Hippocampal formation (tissue), 2 donors: ENCODE results near the gene RTN3.

ENCODE experiments used
- DNase-seq, 2 donors: peaks; one replicate each; lab custom pipeline; 2025; lab: John Stamatoyannopoulos, UW

RTN3 gene

DNA sequence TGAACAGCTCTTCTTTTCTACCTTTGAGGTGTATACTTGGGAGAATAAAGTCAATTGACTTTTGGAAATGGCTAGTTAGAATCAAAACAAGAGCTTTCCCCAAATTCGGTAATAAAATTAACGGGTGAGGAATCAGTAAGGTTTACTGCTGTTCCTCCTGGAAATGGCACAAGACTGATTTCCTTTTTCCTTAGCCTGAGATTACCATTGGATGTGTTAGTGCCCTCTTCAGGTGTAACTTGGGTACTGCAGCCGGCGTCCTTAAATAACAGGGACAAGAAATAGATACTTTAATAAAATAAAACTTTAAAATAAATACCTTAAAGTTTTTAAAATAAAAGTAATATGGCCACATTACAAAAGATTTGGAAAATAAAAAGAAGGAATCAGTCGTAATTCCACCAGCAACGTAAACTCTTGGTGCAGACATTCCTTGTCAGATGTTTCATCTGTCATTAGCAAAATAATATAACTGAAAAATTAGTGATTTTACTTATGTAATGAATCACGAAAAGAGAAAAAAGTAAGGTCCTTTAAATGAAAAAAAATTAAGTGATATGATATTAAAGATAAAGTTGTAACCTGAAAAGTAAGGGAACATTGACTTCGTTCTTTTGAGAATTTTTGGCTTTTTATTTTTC lies 57.5 kb downstream of the RTN3 start:
- peak; percentile 59 to 80 for DNase-seq

GRCh38 chr11:63745304-63746170 lies 64.2 kb downstream of the RTN3 start:
- no peak for DNase-seq

- no peak for DNase-seq
These were observed 65.7 kb downstream of the RTN3 start for GRCh38 chr11:63747011-63747410.

GRCh38 chr11:63749624-63750023 lies 68.3 kb downstream of the RTN3 start:
- no peak for DNase-seq

GRCh38 chr11:63756919-63757761 lies 75.8 kb downstream of the RTN3 start:
- no peak for DNase-seq

GRCh38 chr11:63760487-63761079 lies 79.3 kb downstream of the RTN3 start:
- DNase-seq: no peak

GRCh38 chr11:63761188-63761587 lies 79.9 kb downstream of the RTN3 start:
- no peak for DNase-seq

DNA sequence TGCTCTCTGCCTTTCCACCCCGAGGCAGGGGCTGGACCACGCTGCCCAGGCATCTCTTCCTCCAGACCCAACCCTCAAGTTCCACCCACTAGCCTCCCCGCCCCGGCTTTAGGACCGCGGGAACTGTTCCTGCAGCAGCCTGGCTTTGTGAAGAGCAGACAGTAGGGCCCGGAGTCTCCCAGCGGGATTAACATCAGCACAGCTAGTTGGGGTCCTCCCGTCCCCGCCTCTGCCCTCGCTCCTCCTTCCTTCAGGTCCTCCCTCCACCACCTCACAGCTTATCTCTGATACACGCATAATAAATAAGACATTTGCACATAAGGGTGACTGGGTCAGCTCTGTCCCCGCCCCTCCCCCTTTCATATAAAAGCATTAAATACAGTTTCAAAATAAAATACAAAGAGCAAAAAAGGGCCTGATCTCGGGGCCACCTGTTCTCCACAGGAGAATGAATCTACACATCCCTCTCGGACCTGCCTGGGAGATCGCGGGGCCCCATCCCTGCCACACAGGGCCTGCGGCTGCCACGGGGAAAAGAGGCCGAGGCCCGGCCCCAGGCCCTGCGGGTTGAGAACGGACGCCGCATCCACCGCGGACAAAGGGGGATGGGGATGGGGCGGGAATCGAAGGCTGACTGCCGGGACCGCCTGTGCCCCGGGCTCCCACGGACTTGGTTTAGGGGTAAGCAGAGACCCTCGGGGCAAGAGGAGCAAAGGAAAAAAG lies 80.8 kb downstream of the RTN3 start:
- no peak for DNase-seq

- peak in 1 of 2 donors; percentile 49 for DNase-seq
These were observed 81.6 kb downstream of the RTN3 start for GRCh38 chr11:63762654-63763495.

- DNase-seq: no peak
These were observed 82.4 kb downstream of the RTN3 start for GRCh38 chr11:63763496-63764339.

- no peak for DNase-seq
These were observed 83.0 kb downstream of the RTN3 start for GRCh38 chr11:63764340-63764678.

GRCh38 chr11:63764679-63765647 lies 83.7 kb downstream of the RTN3 start:
- no peak for DNase-seq

GRCh38 chr11:63765688-63766241 lies 84.5 kb downstream of the RTN3 start:
- DNase-seq: no peak

- DNase-seq: no peak
These were observed 85.4 kb downstream of the RTN3 start for GRCh38 chr11:63766531-63767235.

DNA sequence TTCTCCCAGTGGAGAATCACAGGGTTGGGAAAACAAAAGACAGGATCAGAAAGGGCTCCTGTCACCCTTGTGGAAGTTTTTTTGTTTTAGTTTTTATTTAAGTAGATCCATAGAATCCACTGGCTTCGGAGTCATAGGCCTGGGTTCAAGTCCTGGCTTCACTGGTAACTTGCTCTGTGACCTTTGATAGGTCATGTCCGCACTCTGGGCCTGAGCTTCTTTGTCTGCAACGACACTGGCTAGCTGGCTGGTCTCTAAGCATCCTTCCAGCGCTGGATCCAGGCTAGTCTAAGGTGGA lies 85.9 kb downstream of the RTN3 start:
- DNase-seq: no peak

GRCh38 chr11:63767565-63768236 lies 86.4 kb downstream of the RTN3 start:
- DNase-seq: peak in 1 of 2 donors; percentile 51
